CD14-positive monocyte (primary cell): ENCODE measurements around the gene UPP2. TPM values are rescaled to one million over a fixed set of nuclear protein-coding genes. Genes with fewer than 3 reads are reported as not detected.

ENCODE experiments used
- DNase-seq, 3 donors: peaks; one replicate each; pipeline ENCODE4 v3.0.0-alpha.2; 2011 to 2022
- H2AFZ ChIP-seq: 2 replicates; pipeline ENCODE4 v1.6.0; 2012; ENCODE audit warnings: mild to moderate bottlenecking, low read depth, low read length, inconsistent platforms; ENCODE audit not compliant: insufficient read depth, poor library complexity, severe bottlenecking
- H3K27ac ChIP-seq, 2 donors: 1 replicate in 1 of 2; 2 replicates in 1 of 2; pipeline ENCODE4 v1.5.1; 2012 to 2013; ENCODE audit warnings: low read length in 2 of 2, control low read depth in 1 of 2, inconsistent platforms in 1 of 2, low read depth in 1 of 2, mild to moderate bottlenecking in 1 of 2
- H3K27me3 ChIP-seq, 2 donors: one replicate each; pipeline versions ENCODE4 v1.6.0 to v1.6.1; 2011 to 2013; ENCODE audit warnings: low read length in 2 of 2; ENCODE audit not compliant: control insufficient read depth in 2 of 2, insufficient read depth in 2 of 2
- H3K36me3 ChIP-seq, 2 donors: replicated peaks in 1 of 2; 1 replicate in 1 of 2; 2 replicates in 1 of 2; pipeline versions ENCODE4 v1.5.1 to v1.6.1; 2012 to 2013; ENCODE audit warnings: low read length in 2 of 2, control low read depth in 1 of 2, inconsistent platforms in 1 of 2, mild to moderate bottlenecking in 1 of 2; ENCODE audit not compliant: insufficient read depth in 2 of 2, control insufficient read depth in 1 of 2
- H3K4me1 ChIP-seq, 2 donors: 1 replicate in 1 of 2; 2 replicates in 1 of 2; pipeline versions ENCODE4 v1.5.1 to v1.6.1; 2012 to 2013; ENCODE audit warnings: low read length in 2 of 2, control low read depth in 1 of 2, inconsistent platforms in 1 of 2, mild to moderate bottlenecking in 1 of 2, moderate library complexity in 1 of 2; ENCODE audit not compliant: insufficient read depth in 2 of 2, control insufficient read depth in 1 of 2
- H3K4me2 ChIP-seq: replicated peaks from 2 replicates; pipeline ENCODE3; 2012; ENCODE audit warnings: low read length, moderate library complexity, mild to moderate bottlenecking; ENCODE audit not compliant: poor library complexity, severe bottlenecking; ENCODE audit errors: extremely low read depth
- H3K4me3 ChIP-seq, 3 experiments: fragments of 200-600 bp in 1 of 3; sonication (generic) in 1 of 3; replicated peaks in 1 of 3; 1 replicate in 2 of 3; 2 replicates in 1 of 3; pipeline ENCODE4 v1.5.1; 2011 to 2013; ENCODE audit warnings: low read length in 3 of 3, mild to moderate bottlenecking in 3 of 3, control low read depth in 2 of 3, low read depth in 2 of 3, inconsistent platforms in 1 of 3, moderate library complexity in 1 of 3
- H3K79me2 ChIP-seq: 2 replicates; pipeline ENCODE4 v1.6.0; 2012; ENCODE audit warnings: mild to moderate bottlenecking, control low read depth, inconsistent platforms, low read length, moderate library complexity; ENCODE audit not compliant: insufficient read depth
- H3K9ac ChIP-seq: 2 replicates; pipeline ENCODE4 v1.6.0; 2017; ENCODE audit warnings: low read length, mild to moderate bottlenecking; ENCODE audit not compliant: insufficient read depth, poor library complexity, severe bottlenecking
- H3K9me3 ChIP-seq, 2 donors: replicated peaks in 1 of 2; 1 replicate in 1 of 2; 2 replicates in 1 of 2; pipeline versions ENCODE4 v1.5.1 to v1.6.1; 2012 to 2013; ENCODE audit warnings: low read length in 2 of 2, control low read depth in 1 of 2; ENCODE audit not compliant: control insufficient read depth in 1 of 2, insufficient read depth in 1 of 2
- H4K20me1 ChIP-seq: 2 replicates; pipeline ENCODE4 v1.6.0; 2012; ENCODE audit warnings: mild to moderate bottlenecking, low read length, control low read depth, moderate library complexity; ENCODE audit not compliant: insufficient read depth
- H3K27ac Mint-ChIP-seq, 7 donors: one replicate each; pipeline ENCODE4 v1.8.0; 2020; ENCODE audit warnings: mild to moderate bottlenecking in 7 of 7, mixed read lengths in 7 of 7, moderate library complexity in 6 of 7, inconsistent platforms in 2 of 7
- H3K27me3 Mint-ChIP-seq, 3 donors: one replicate each; pipeline ENCODE4 v1.8.0; 2021 to 2022; ENCODE audit warnings: low read depth in 3 of 3, mild to moderate bottlenecking in 3 of 3, mixed read lengths in 3 of 3, moderate library complexity in 3 of 3, inconsistent platforms in 1 of 3
- H3K36me3 Mint-ChIP-seq, 2 donors: one replicate each; pipeline ENCODE4 v1.8.0; 2020; ENCODE audit warnings: mixed read lengths in 2 of 2, inconsistent platforms in 1 of 2, mild to moderate bottlenecking in 1 of 2
- H3K4me1 Mint-ChIP-seq: one replicate; pipeline ENCODE4 v1.8.0; 2020; ENCODE audit warnings: mild to moderate bottlenecking, mixed read lengths
- H3K4me3 Mint-ChIP-seq, 2 donors: one replicate each; pipeline ENCODE4 v1.8.0; 2020; ENCODE audit warnings: mild to moderate bottlenecking in 2 of 2, mixed read lengths in 2 of 2, moderate library complexity in 1 of 2
- H3K9me3 Mint-ChIP-seq, 7 donors: one replicate each; pipeline ENCODE4 v1.8.0; 2020 to 2022; ENCODE audit warnings: mixed read lengths in 7 of 7, mild to moderate bottlenecking in 6 of 7, moderate library complexity in 6 of 7, inconsistent platforms in 2 of 7
- WGBS: methylation state at CpG from one replicate; pipeline ENCODE4 v1.1.5; 2013; ENCODE audit warnings: missing lambda C conversion rate; ENCODE audit not compliant: insufficient coverage; 5-methylcytosine and 5-hydroxymethylcytosine counted together
- intact Hi-C, 2 donors: fragments of 100-400 bp; cut with micrococcal nuclease; formaldehyde crosslinking; loops; one replicate each; pipeline versions ENCODE4 v1.15.0 to v1.15.1; 2023
- polyA plus RNA-seq, 3 donors: library from polyadenylated mRNA; depleted of rRNA in 1 of 3; unstranded in 2 of 3; stranded (reverse) in 1 of 3; fragments of 300-500 nt in 2 of 3; fragments of >200 nt in 1 of 3; fragmentation: Illumina TruSeq in 2 of 3; gene quantifications; 1 replicate in 2 of 3; 2 replicates in 1 of 3; pipeline ENCODE4 v1.2.3, GENCODE V29; 2012 to 2021
- TF ChIP-seq, protein P1 (sequence below): fragments of 200-600 bp; IDR thresholded peaks from one replicate; pipeline ENCODE4 v1.8.0; 2022; ENCODE audit warnings: antibody characterized with exemption, mild to moderate bottlenecking

The UPP2 gene
- polyA plus RNA-seq, 3 donors, result not detected

DNA sequence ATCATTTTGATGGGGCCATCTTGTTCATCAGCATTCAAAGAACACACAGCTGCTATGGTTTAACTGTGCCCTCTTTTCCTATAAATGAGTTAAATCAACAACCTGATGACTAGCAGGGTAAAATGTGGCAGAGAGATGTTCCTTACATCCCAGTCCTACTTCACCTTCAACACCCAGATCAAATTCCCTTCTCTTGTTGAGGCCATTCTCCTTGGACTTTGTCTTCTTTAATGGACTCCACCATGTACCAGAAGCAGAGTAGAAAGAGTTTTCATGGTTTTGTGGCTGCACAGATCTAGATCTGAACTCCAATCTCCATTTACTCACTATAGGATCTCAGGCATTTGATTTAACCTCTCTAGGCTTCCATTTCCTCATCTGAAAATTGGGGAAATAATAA lies 6.4 kb upstream of the UPP2 start:
- H3K9ac ChIP-seq, result no peak overlapping the region

DNA sequence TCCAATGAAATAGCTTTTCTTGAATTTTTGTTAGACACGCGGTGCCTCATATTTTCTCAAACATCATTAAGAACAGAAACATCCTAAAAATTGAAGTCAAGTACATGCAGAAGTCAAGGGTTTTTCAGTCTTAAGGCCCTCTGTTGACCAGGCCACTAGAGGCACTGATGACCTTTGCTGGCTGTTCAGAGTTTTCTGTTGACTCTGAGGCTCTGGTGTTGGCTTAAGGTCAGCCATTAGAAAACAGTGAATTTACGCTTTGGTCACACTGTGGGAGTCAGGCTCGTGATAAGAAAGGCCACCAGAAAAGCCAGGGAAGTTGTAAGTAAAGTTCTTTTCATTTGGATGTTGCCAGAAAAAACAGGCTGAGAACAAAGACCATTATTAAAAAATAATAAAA lies 5.8 kb upstream of the UPP2 start:
- no peak overlapping the region for H3K27ac Mint-ChIP-seq
- H3K9ac ChIP-seq, result no peak overlapping the region
- peaks cover 10% of the 10 kb centered on the region for H3K4me1 Mint-ChIP-seq
- no peaks in the 10 kb centered on the region for H3K9me3 ChIP-seq
- no peak overlapping the region for H3K27ac ChIP-seq
- peaks cover 0 to 9% of the 10 kb centered on the region in 2 donors for H3K4me1 ChIP-seq
- H3K27me3 Mint-ChIP-seq, result peaks cover 0 to 2% (median 0%) of the 10 kb centered on the region in 3 donors
- no peaks in the 10 kb centered on the region for H4K20me1 ChIP-seq
- H3K4me3 Mint-ChIP-seq, result no peak overlapping the region
- no peaks in the 10 kb centered on the region for H3K27me3 ChIP-seq
- H2AFZ ChIP-seq, result no peak overlapping the region
- no peak overlapping the region for H3K4me2 ChIP-seq
- 100% methylated on average over 2 of the region's 4 CpGs for WGBS
- H3K9me3 Mint-ChIP-seq, result no peaks in the 10 kb centered on the region
- H3K4me3 ChIP-seq, result no peak overlapping the region
- no peaks in the 10 kb centered on the region for H3K36me3 Mint-ChIP-seq
- TF ChIP-seq, protein P1, sequence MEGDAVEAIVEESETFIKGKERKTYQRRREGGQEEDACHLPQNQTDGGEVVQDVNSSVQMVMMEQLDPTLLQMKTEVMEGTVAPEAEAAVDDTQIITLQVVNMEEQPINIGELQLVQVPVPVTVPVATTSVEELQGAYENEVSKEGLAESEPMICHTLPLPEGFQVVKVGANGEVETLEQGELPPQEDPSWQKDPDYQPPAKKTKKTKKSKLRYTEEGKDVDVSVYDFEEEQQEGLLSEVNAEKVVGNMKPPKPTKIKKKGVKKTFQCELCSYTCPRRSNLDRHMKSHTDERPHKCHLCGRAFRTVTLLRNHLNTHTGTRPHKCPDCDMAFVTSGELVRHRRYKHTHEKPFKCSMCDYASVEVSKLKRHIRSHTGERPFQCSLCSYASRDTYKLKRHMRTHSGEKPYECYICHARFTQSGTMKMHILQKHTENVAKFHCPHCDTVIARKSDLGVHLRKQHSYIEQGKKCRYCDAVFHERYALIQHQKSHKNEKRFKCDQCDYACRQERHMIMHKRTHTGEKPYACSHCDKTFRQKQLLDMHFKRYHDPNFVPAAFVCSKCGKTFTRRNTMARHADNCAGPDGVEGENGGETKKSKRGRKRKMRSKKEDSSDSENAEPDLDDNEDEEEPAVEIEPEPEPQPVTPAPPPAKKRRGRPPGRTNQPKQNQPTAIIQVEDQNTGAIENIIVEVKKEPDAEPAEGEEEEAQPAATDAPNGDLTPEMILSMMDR, result no peak
- intact Hi-C loops, result no loop called here
- no peaks in the 10 kb centered on the region for H3K36me3 ChIP-seq
- no peak for DNase-seq
- no peaks in the 10 kb centered on the region for H3K79me2 ChIP-seq

More for the DNA sequence above, 6.4 kb upstream of the UPP2 start:
- Histone ChIP-seq H3K4me3 (no peak overlapping the region), H3K27me3 (no peaks in the 10 kb centered on the region), H3K9me3 (no peaks in the 10 kb centered on the region), H3K36me3 (no peaks in the 10 kb centered on the region), H3K27ac (no peak overlapping the region), H2AFZ (peak overlapping the region; percentile 49), H3K79me2 (no peaks in the 10 kb centered on the region), H3K4me1 (peaks cover 0 to 9% of the 10 kb centered on the region in 2 donors), H4K20me1 (no peaks in the 10 kb centered on the region), H3K4me2 (no peak overlapping the region)
- DNase-seq, result no peak
- Mint-ChIP-seq H3K27ac (no peak overlapping the region), H3K36me3 (no peaks in the 10 kb centered on the region), H3K4me1 (peaks cover 10% of the 10 kb centered on the region), H3K27me3 (peaks cover 0 to 2% (median 0%) of the 10 kb centered on the region in 3 donors), H3K4me3 (no peak overlapping the region), H3K9me3 (peaks cover 0 to under 1% (median 0%) of the 10 kb centered on the region in 7 donors)
- intact Hi-C loops, result no loop called here
- TF ChIP-seq, protein P1, result no peak
